Colonic mucosa (tissue), 4 donors: Measurements from ENCODE around the gene SKAP2. TPM values are rescaled to one million over a fixed set of nuclear protein-coding genes. Genes with fewer than 3 reads are reported as not detected.

Experiments
- DNase-seq: peaks from one replicate; pipeline ENCODE4 v3.0.0-alpha.2; 2020
- H3K27ac ChIP-seq: fragments of 200-600 bp; one replicate; pipeline ENCODE4 v1.8.0; 2021
- H3K27me3 ChIP-seq: fragments of 200-600 bp; one replicate; pipeline ENCODE4 v1.8.0; 2021
- H3K36me3 ChIP-seq: fragments of 200-600 bp; one replicate; pipeline ENCODE4 v1.8.0; 2021
- H3K4me1 ChIP-seq: fragments of 200-600 bp; one replicate; pipeline ENCODE4 v1.8.0; 2021; ENCODE audit warnings: mild to moderate bottlenecking
- H3K4me3 ChIP-seq: fragments of 200-600 bp; one replicate; pipeline ENCODE4 v1.8.0; 2021
- H3K9ac ChIP-seq, 2 donors: one replicate each; pipeline ENCODE4 v1.7.0; 2013; ENCODE audit warnings: control low read depth in 2 of 2, low read depth in 2 of 2, low read length in 2 of 2
- H3K9me3 ChIP-seq: fragments of 200-600 bp; one replicate; pipeline ENCODE4 v1.8.0; 2021
- CTCF ChIP-seq: fragments of 200-600 bp; IDR thresholded peaks from one replicate; pipeline ENCODE4 v1.8.0; 2022; ENCODE audit warnings: antibody characterized with exemption, mild to moderate bottlenecking
- intact Hi-C: fragments of 100-400 bp; cut with DNase I; formaldehyde crosslinking; loops from one replicate; pipeline ENCODE4 v1.14.1; 2022
- total RNA-seq, 2 donors: library from RNA; stranded (reverse); fragmentation: NEBNext Ultra II Directional in 1 of 2; extraction: Animal tissue kit (Norgen Biotek cat#: 25700) in 1 of 2; gene quantifications; one replicate each; pipeline ENCODE4 v1.2.1, GENCODE V29; 2021
- donor health status: healthy.
- donor health status: DM: no; HTN: no; CAD: no.
- donor health status: DM: no; HTN: no; CAD: no.

The SKAP2 gene
- total RNA-seq, 2 donors from 2014 or later: 41.6 to 46.9 TPM

- H3K36me3 ChIP-seq: no peaks in the 10 kb centered on the region
- H3K27me3 ChIP-seq: no peaks in the 10 kb centered on the region
- H3K9me3 ChIP-seq: no peaks in the 10 kb centered on the region
- H3K4me1 ChIP-seq: no peaks in the 10 kb centered on the region
- no peak for DNase-seq
- intact Hi-C loops: no loop called here
- no peak overlapping the region for H3K27ac ChIP-seq
- H3K4me3 ChIP-seq: no peak overlapping the region
- TF ChIP-seq CTCF: no peak
- no peak overlapping the region for H3K9ac ChIP-seq
Observed at GRCh38 chr7:26714438-26714837, 150.0 kb downstream of the SKAP2 start.

- Histone ChIP-seq H3K27me3 (no peaks in the 10 kb centered on the region), H3K27ac (no peak overlapping the region), H3K36me3 (no peaks in the 10 kb centered on the region), H3K4me3 (no peak overlapping the region), H3K9ac (no peak overlapping the region), H3K9me3 (no peaks in the 10 kb centered on the region), H3K4me1 (no peaks in the 10 kb centered on the region)
- intact Hi-C loops: no loop called here
- TF ChIP-seq CTCF: no peak
- no peak for DNase-seq
Observed at GRCh38 chr7:26714006-26714405, 150.4 kb downstream of the SKAP2 start.

- intact Hi-C loops: no loop called here
- Histone ChIP-seq H3K4me3 (no peak overlapping the region), H3K27ac (no peak overlapping the region), H3K36me3 (no peaks in the 10 kb centered on the region), H3K9ac (no peak overlapping the region), H3K4me1 (no peaks in the 10 kb centered on the region), H3K9me3 (no peaks in the 10 kb centered on the region), H3K27me3 (no peaks in the 10 kb centered on the region)
- no peak for TF ChIP-seq CTCF
- DNase-seq: no peak
Observed at GRCh38 chr7:26709210-26709990, 155.0 kb downstream of the SKAP2 start.

- H3K9me3 ChIP-seq: no peaks in the 10 kb centered on the region
- no peak overlapping the region for H3K9ac ChIP-seq
- H3K4me1 ChIP-seq: no peaks in the 10 kb centered on the region
- TF ChIP-seq CTCF: no peak
- H3K4me3 ChIP-seq: no peak overlapping the region
- intact Hi-C loops: no loop called here
- no peaks in the 10 kb centered on the region for H3K36me3 ChIP-seq
- no peaks in the 10 kb centered on the region for H3K27me3 ChIP-seq
- peak; percentile 36 for DNase-seq
- H3K27ac ChIP-seq: no peak overlapping the region
Observed at GRCh38 chr7:26705567-26705966, 158.8 kb downstream of the SKAP2 start.

GRCh38 chr7:26704786-26705185 is 159.6 kb downstream of the SKAP2 start:
- intact Hi-C loops: no loop called here
- no peak for DNase-seq
- no peak for TF ChIP-seq CTCF

More at GRCh38 chr7:26704786-26705185, 159.6 kb downstream of the SKAP2 start:
- H3K27ac ChIP-seq: no peak overlapping the region
- no peak overlapping the region for H3K9ac ChIP-seq
- no peaks in the 10 kb centered on the region for H3K36me3 ChIP-seq
- H3K27me3 ChIP-seq: no peaks in the 10 kb centered on the region
- peaks cover 4% of the 10 kb centered on the region for H3K4me1 ChIP-seq
- no peaks in the 10 kb centered on the region for H3K9me3 ChIP-seq
- no peak overlapping the region for H3K4me3 ChIP-seq
